ENCODE data around the gene HENMT1. TPM values are rescaled to one million over a fixed set of nuclear protein-coding genes. Genes with fewer than 3 reads are reported as not detected.

HENMT1 gene
- total RNA-seq, 1 experiment from 2014 or later = not detected

DNA sequence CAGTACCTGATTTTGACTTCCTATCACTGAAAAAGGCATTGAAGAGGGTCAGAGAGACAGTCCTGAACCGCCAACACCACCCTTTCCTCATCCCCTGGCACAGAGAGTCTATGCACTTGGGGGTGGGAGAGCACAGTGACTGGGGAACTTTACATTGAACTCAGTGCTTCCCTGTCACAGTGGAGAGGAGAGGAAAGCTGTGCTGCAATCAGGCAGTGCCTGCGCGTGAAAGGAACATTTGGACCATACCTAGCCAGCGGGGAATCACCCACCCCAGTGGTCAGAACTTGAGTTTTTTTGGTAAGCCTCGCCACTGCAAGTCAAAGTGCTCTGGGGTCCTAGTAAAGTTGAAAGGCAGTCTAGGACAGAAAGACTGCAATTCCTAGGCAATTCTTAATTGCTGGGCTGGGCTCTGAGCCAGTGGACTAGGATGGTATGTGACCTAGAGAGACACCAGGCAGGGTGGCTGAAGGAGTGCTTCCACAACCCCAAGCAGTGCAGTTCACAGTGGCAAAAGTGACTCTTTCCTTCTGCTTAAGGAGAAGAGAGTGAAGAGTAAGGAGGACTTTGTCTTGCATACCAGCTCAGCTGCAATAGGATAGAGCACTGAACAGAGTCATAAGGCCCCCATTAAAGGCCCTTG, 9.4 kb upstream of the HENMT1 start:
- ChIA-PET CTCF (no interaction called here), RAD21 (ENCODE audit: low non-redundant PET in 1 of 2, low total read pairs in 2 of 2, uncharacterized antibody in 2 of 2, unreplicated experiment in 2 of 2) (no interaction called here), POLR2A (no interaction called here)
- Histone ChIP-seq H3K4me1 (ENCODE audit: control insufficient read depth in 1 of 2, insufficient read depth in 2 of 2, low read length in 2 of 2) (no peaks in the 10 kb centered on the region), H3K36me3 (ENCODE audit: control insufficient read depth in 1 of 2, insufficient read depth in 2 of 2, low read length in 2 of 2) (no peaks in the 10 kb centered on the region), H3K27me3 (ENCODE audit: insufficient read depth, low read length) (no peaks in the 10 kb centered on the region), H3K9me3 (ENCODE audit: control insufficient read depth in 1 of 2, insufficient read depth in 1 of 2, low read depth in 1 of 2, low read length in 2 of 2) (no peaks in the 10 kb centered on the region), H2AFZ (ENCODE audit: low read depth, low read length, poor library complexity, severe bottlenecking) (no peak overlapping the region), H3K9me2 (ENCODE audit: insufficient read depth) (no peaks in the 10 kb centered on the region), H3K4me2 (ENCODE audit: low read length) (no peak overlapping the region), H3K79me2 (ENCODE audit: insufficient read depth, low read length) (no peaks in the 10 kb centered on the region), H4K20me1 (ENCODE audit: insufficient read depth) (no peaks in the 10 kb centered on the region), H3K27ac (ENCODE audit: low read depth, low read length) (no peak overlapping the region), H3K9ac (ENCODE audit: low read length) (no peak overlapping the region), H3K4me3 (replicated peaks in 1 of 2; ENCODE audit: low read depth in 1 of 2, low read length in 2 of 2) (no peak overlapping the region)
- ATAC-seq (no peak), DNase-seq (ENCODE audit: low read depth, low spot score) (no peak)
- no peak for TF ChIP-seq JUND (IDR thresholded peaks at IDR 0.05)
- no peak for TF ChIP-seq CTCF (IDR thresholded peaks at IDR 0.05 in 2 of 3, conservative IDR thresholded peaks at IDR 0.05 in 1 of 3; ENCODE audit: borderline replicate concordance in 1 of 3, insufficient read depth in 1 of 3, low read depth in 2 of 3, low read length in 2 of 3)
- TF ChIP-seq SIN3A (IDR thresholded peaks at IDR 0.05; ENCODE audit: low read depth) = no peak
- TF ChIP-seq YY1 (IDR thresholded peaks at IDR 0.05; ENCODE audit: extremely low read depth, insufficient replicate concordance, low read depth, low read length) = no peak
- no peak for TF ChIP-seq ZNF274 (IDR thresholded peaks at IDR 0.05; ENCODE audit: low read depth, low read length)
- TF ChIP-seq MAX (IDR thresholded peaks at IDR 0.05) = no peak
- TF ChIP-seq SRF (IDR thresholded peaks at IDR 0.05; ENCODE audit: low read depth) = no peak
- no peak for TF ChIP-seq CBX3 (IDR thresholded peaks at IDR 0.05; ENCODE audit: low read depth)
- intact Hi-C loops (cut with micrococcal nuclease) = no loop called here
- no TSS peak for BruUV-seq (replicated peaks)

GRCh38 chr1:108669679-108670078, 8.8 kb upstream of the HENMT1 start:
- H3K9me2 ChIP-seq (ENCODE audit: insufficient read depth) = no peaks in the 10 kb centered on the region
- no peaks in the 10 kb centered on the region for H3K9me3 ChIP-seq (ENCODE audit: control insufficient read depth in 1 of 2, insufficient read depth in 1 of 2, low read depth in 1 of 2, low read length in 2 of 2)
- H3K4me1 ChIP-seq (ENCODE audit: control insufficient read depth in 1 of 2, insufficient read depth in 2 of 2, low read length in 2 of 2) = no peaks in the 10 kb centered on the region
- H3K27ac ChIP-seq (ENCODE audit: low read depth, low read length) = no peak overlapping the region
- POLR2A ChIA-PET = no interaction called here
- no peak overlapping the region for H3K4me3 ChIP-seq (replicated peaks in 1 of 2; ENCODE audit: low read depth in 1 of 2, low read length in 2 of 2)
- ATAC-seq (no peak), DNase-seq (ENCODE audit: low read depth, low spot score) (no peak)
- H4K20me1 ChIP-seq (ENCODE audit: insufficient read depth) = no peaks in the 10 kb centered on the region
- H3K9ac ChIP-seq (ENCODE audit: low read length) = no peak overlapping the region
- no peaks in the 10 kb centered on the region for H3K36me3 ChIP-seq (ENCODE audit: control insufficient read depth in 1 of 2, insufficient read depth in 2 of 2, low read length in 2 of 2)
- H3K79me2 ChIP-seq (ENCODE audit: insufficient read depth, low read length) = no peaks in the 10 kb centered on the region
- no peaks in the 10 kb centered on the region for H3K27me3 ChIP-seq (ENCODE audit: insufficient read depth, low read length)
- no peak overlapping the region for H2AFZ ChIP-seq (ENCODE audit: low read depth, low read length, poor library complexity, severe bottlenecking)
- intact Hi-C loops (cut with micrococcal nuclease) = no loop called here
- H3K4me2 ChIP-seq (ENCODE audit: low read length) = no peak overlapping the region
- CTCF ChIA-PET = no interaction called here
- BruUV-seq (replicated peaks) = no TSS peak
- RAD21 ChIA-PET (ENCODE audit: low non-redundant PET in 1 of 2, low total read pairs in 2 of 2, uncharacterized antibody in 2 of 2, unreplicated experiment in 2 of 2) = no interaction called here
- TF ChIP-seq ELF1 (IDR thresholded peaks at IDR 0.05; ENCODE audit: borderline replicate concordance, low read depth) (no peak), YY1 (IDR thresholded peaks at IDR 0.05; ENCODE audit: extremely low read depth, insufficient replicate concordance, low read depth, low read length) (no peak), POLR2AphosphoS5 (IDR thresholded peaks at IDR 0.05; ENCODE audit: low read depth, low read length) (no peak)
